ENCODE results near the gene ZW10. TPM values are rescaled to one million over a fixed set of nuclear protein-coding genes. Genes with fewer than 3 reads are reported as not detected.

ZW10 gene
- total RNA-seq, 1 experiment from 2014 or later: 18.9 TPM

- no peak overlapping the region for H3K27ac Mint-ChIP-seq
- no peaks in the 10 kb centered on the region for H3K27me3 Mint-ChIP-seq (ENCODE audit: low read depth)
- ChIA-PET CTCF (interaction anchor here (0.6 to 1.3 kb wide), 3 partner anchors 37 to 403 kb away, joined by 3 read pairs; no protein-coding TSS in a partner anchor), POLR2A (no interaction called here)
- DNase-seq (ENCODE audit: low spot score): no peak
- H3K4me1 Mint-ChIP-seq: no peaks in the 10 kb centered on the region
- TF ChIP-seq NR2C2 (CRISPR knock-in tag; IDR thresholded peaks at IDR 0.05) (no peak), SMAD4 (CRISPR knock-in tag; IDR thresholded peaks at IDR 0.05) (no peak)
- no peak for ATAC-seq
- H3K36me3 Mint-ChIP-seq: no peaks in the 10 kb centered on the region
- H3K9me3 Mint-ChIP-seq: no peaks in the 10 kb centered on the region
- H3K4me3 Mint-ChIP-seq: no peak overlapping the region
These were observed 80.5 kb downstream of the ZW10 start for GRCh38 chr11:113693030-113693429.

- no peaks in the 10 kb centered on the region for H3K9me3 Mint-ChIP-seq
- POLR2A ChIA-PET: no interaction called here
These were observed 82.6 kb downstream of the ZW10 start for GRCh38 chr11:113690619-113691569.

More at GRCh38 chr11:113690619-113691569, 82.6 kb downstream of the ZW10 start:
- CTCF ChIA-PET: interaction anchor here (1.0 to 1.7 kb wide), 4 partner anchors 62 to 150 kb away, joined by 3 to 10 read pairs (median 6); no protein-coding TSS in a partner anchor
- Mint-ChIP-seq H3K4me3 (no peak overlapping the region), H3K27me3 (ENCODE audit: low read depth) (no peaks in the 10 kb centered on the region), H3K4me1 (no peaks in the 10 kb centered on the region), H3K36me3 (no peaks in the 10 kb centered on the region), H3K27ac (no peak overlapping the region)
- TF ChIP-seq, protein P1, sequence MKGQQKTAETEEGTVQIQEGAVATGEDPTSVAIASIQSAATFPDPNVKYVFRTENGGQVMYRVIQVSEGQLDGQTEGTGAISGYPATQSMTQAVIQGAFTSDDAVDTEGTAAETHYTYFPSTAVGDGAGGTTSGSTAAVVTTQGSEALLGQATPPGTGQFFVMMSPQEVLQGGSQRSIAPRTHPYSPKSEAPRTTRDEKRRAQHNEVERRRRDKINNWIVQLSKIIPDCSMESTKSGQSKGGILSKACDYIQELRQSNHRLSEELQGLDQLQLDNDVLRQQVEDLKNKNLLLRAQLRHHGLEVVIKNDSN (CRISPR knock-in tag; IDR thresholded peaks at IDR 0.05): 0 out of 2 replicates have a peak, but pooled peaks have one; percentile 15
- TF ChIP-seq CTCF (IDR thresholded peaks at IDR 0.05): peak; percentile 95
- TF ChIP-seq, protein P2, sequence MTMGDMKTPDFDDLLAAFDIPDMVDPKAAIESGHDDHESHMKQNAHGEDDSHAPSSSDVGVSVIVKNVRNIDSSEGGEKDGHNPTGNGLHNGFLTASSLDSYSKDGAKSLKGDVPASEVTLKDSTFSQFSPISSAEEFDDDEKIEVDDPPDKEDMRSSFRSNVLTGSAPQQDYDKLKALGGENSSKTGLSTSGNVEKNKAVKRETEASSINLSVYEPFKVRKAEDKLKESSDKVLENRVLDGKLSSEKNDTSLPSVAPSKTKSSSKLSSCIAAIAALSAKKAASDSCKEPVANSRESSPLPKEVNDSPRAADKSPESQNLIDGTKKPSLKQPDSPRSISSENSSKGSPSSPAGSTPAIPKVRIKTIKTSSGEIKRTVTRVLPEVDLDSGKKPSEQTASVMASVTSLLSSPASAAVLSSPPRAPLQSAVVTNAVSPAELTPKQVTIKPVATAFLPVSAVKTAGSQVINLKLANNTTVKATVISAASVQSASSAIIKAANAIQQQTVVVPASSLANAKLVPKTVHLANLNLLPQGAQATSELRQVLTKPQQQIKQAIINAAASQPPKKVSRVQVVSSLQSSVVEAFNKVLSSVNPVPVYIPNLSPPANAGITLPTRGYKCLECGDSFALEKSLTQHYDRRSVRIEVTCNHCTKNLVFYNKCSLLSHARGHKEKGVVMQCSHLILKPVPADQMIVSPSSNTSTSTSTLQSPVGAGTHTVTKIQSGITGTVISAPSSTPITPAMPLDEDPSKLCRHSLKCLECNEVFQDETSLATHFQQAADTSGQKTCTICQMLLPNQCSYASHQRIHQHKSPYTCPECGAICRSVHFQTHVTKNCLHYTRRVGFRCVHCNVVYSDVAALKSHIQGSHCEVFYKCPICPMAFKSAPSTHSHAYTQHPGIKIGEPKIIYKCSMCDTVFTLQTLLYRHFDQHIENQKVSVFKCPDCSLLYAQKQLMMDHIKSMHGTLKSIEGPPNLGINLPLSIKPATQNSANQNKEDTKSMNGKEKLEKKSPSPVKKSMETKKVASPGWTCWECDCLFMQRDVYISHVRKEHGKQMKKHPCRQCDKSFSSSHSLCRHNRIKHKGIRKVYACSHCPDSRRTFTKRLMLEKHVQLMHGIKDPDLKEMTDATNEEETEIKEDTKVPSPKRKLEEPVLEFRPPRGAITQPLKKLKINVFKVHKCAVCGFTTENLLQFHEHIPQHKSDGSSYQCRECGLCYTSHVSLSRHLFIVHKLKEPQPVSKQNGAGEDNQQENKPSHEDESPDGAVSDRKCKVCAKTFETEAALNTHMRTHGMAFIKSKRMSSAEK (CRISPR knock-in tag; IDR thresholded peaks at IDR 0.05; ENCODE audit: borderline replicate concordance): no peak
- TF ChIP-seq MAX (CRISPR knock-in tag; IDR thresholded peaks at IDR 0.05): 0 out of 2 replicates have a peak, but pooled peaks have one; percentile 46
- TF ChIP-seq SMAD3 (CRISPR knock-in tag; IDR thresholded peaks at IDR 0.05; ENCODE audit: borderline replicate concordance): no peak
- DNase-seq (ENCODE audit: low spot score): peak; percentile 81
- ATAC-seq: peak; percentile 89

Data from WTC11 (cell line).